KMS-11 (cell line): ENCODE results near the gene AMMECR1L.

Source experiments
- H2AFZ ChIP-seq: fragments of 200-600 bp; sonication (generic); 2 replicates; pipeline ENCODE4 v1.6.1; 2016; ENCODE audit warnings: antibody characterized with exemption, mixed run types, low read depth
- H3K27ac ChIP-seq: fragments of 200-600 bp; sonication (generic); 2 replicates; pipeline ENCODE4 v1.6.1; 2016; ENCODE audit warnings: mild to moderate bottlenecking, mixed run types
- H3K27me3 ChIP-seq: fragments of 200-600 bp; sonication (generic); 2 replicates; pipeline ENCODE4 v1.6.1; 2017; ENCODE audit warnings: mild to moderate bottlenecking, low read depth, mixed run types, moderate library complexity; ENCODE audit not compliant: insufficient read depth
- H3K36me3 ChIP-seq: fragments of 200-600 bp; sonication (generic); 2 replicates; pipeline ENCODE4 v1.6.1; 2017; ENCODE audit warnings: mild to moderate bottlenecking, mixed run types; ENCODE audit not compliant: insufficient read depth
- H3K4me1 ChIP-seq: fragments of 200-600 bp; sonication (generic); 2 replicates; pipeline ENCODE4 v1.6.1; 2016; ENCODE audit warnings: mild to moderate bottlenecking, low read depth, mixed run types; ENCODE audit not compliant: poor library complexity, severe bottlenecking
- H3K4me2 ChIP-seq: fragments of 200-600 bp; sonication (generic); 2 replicates; pipeline ENCODE4 v1.7.0; 2016; ENCODE audit warnings: mild to moderate bottlenecking, mixed run types
- H3K4me3 ChIP-seq: fragments of 200-600 bp; sonication (generic); IDR thresholded peaks from 2 replicates; pipeline ENCODE4 v1.6.1; 2017; ENCODE audit warnings: low read depth, low read length, mixed read lengths; ENCODE audit not compliant: insufficient read depth
- H3K79me2 ChIP-seq: fragments of 200-600 bp; sonication (generic); 2 replicates; pipeline ENCODE4 v1.6.1; 2016; ENCODE audit warnings: low read depth, mixed run types; ENCODE audit not compliant: insufficient read depth
- H3K9ac ChIP-seq: fragments of 200-600 bp; sonication (generic); 2 replicates; pipeline ENCODE4 v1.6.1; 2016; ENCODE audit warnings: mild to moderate bottlenecking, mixed run types
- H4K20me1 ChIP-seq: fragments of 200-600 bp; sonication (generic); 2 replicates; pipeline ENCODE4 v1.6.1; 2016; ENCODE audit warnings: mild to moderate bottlenecking, mixed run types; ENCODE audit not compliant: insufficient read depth
- TF ChIP-seq, protein P1 (sequence below): fragments of 200-600 bp; sonication (generic); conservative IDR thresholded peaks from 2 replicates; pipeline ENCODE4 v1.6.1; 2017; ENCODE audit warnings: low read depth, mild to moderate bottlenecking, antibody characterized with exemption, low read length, moderate library complexity, mixed read lengths

The AMMECR1L gene

DNA sequence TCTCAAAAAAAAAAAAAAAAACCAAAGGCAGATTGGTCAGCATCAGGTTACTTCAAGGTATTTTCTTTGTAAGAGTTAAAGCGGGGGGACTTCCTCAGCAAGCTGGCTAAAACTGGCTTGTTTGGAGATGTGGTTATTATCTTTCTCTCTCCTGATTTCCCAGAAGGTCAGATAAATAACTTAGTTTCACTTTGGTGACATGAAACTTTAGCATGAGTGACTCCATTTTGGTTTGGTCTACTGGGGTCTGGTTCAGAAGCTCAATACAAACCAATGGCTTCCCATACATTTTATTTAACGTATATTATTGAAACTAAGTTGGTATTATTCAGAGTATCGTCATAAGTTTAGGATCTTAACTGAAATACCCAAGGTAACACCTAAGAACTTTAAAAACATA is 41.6 kb upstream of the AMMECR1L start:
- H3K4me1 ChIP-seq = no peaks in the 10 kb centered on the region
- H2AFZ ChIP-seq = no peak overlapping the region
- no peaks in the 10 kb centered on the region for H3K36me3 ChIP-seq
- H3K4me2 ChIP-seq = no peak overlapping the region
- H3K9ac ChIP-seq = no peak overlapping the region
- no peak overlapping the region for H3K27ac ChIP-seq
- H3K27me3 ChIP-seq = no peaks in the 10 kb centered on the region
- no peaks in the 10 kb centered on the region for H4K20me1 ChIP-seq
- H3K4me3 ChIP-seq = no peak overlapping the region
- H3K79me2 ChIP-seq = no peaks in the 10 kb centered on the region
- TF ChIP-seq, protein P1, sequence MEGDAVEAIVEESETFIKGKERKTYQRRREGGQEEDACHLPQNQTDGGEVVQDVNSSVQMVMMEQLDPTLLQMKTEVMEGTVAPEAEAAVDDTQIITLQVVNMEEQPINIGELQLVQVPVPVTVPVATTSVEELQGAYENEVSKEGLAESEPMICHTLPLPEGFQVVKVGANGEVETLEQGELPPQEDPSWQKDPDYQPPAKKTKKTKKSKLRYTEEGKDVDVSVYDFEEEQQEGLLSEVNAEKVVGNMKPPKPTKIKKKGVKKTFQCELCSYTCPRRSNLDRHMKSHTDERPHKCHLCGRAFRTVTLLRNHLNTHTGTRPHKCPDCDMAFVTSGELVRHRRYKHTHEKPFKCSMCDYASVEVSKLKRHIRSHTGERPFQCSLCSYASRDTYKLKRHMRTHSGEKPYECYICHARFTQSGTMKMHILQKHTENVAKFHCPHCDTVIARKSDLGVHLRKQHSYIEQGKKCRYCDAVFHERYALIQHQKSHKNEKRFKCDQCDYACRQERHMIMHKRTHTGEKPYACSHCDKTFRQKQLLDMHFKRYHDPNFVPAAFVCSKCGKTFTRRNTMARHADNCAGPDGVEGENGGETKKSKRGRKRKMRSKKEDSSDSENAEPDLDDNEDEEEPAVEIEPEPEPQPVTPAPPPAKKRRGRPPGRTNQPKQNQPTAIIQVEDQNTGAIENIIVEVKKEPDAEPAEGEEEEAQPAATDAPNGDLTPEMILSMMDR = no peak

DNA sequence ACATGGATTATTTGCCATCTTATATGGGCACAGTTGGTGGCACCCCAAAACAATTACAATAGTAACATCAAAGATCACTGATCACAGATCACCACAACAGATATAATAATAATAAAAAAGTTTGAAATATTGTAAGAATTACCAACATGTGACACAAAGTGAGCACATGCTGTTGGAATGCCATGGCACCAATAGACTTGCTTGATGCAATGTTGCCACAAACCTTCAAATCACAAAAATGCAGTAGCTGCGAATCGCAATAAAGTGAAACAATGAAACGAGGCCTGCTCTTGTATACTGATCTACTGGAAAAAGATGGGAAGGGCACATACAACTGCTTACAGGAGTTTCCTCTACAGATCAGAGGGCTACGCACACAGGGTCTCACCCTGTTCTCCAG is 32.2 kb upstream of the AMMECR1L start:
- Histone ChIP-seq H3K4me1 (no peaks in the 10 kb centered on the region), H3K9ac (no peak overlapping the region), H3K27ac (no peak overlapping the region), H3K4me2 (no peak overlapping the region), H3K36me3 (no peaks in the 10 kb centered on the region), H2AFZ (no peak overlapping the region), H3K4me3 (no peak overlapping the region), H4K20me1 (no peaks in the 10 kb centered on the region), H3K79me2 (no peaks in the 10 kb centered on the region), H3K27me3 (no peaks in the 10 kb centered on the region)
- TF ChIP-seq, protein P1 = no peak

DNA sequence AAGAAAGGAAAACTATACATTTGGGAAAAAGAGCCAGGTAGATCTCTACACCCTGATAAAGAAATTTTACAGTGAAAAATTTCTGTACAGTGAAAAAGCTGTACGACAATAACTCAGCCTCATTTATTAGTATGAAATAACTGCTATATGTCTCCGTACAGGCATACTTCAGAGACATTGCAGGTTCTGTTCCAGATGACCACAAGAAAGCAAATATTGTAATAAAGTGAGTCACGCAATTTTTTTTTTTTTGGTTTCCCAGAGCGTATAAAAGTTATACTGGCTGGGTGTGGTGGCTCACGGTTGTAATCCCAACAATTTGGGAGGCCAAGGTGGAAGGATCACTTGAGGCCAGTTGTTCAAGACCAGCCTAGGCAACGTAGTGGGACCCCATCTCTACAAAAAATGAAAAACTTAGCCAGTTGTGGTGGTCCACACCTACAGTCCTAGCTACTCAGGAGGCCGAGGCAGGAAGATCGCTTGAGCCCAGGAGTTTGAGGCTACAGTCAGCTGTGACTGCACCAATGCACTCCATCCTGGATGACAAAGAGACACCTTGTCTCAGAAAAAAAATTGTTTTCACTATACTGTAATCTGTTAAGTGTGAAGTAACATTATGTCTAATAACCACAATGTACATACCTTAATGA is 28.2 kb upstream of the AMMECR1L start:
- no peak overlapping the region for H3K27ac ChIP-seq
- no peaks in the 10 kb centered on the region for H3K27me3 ChIP-seq
- H3K4me3 ChIP-seq = no peak overlapping the region
- H4K20me1 ChIP-seq = no peaks in the 10 kb centered on the region
- no peak overlapping the region for H2AFZ ChIP-seq
- TF ChIP-seq, protein P1 = no peak
- no peaks in the 10 kb centered on the region for H3K4me1 ChIP-seq
- no peak overlapping the region for H3K4me2 ChIP-seq
- no peaks in the 10 kb centered on the region for H3K79me2 ChIP-seq
- H3K36me3 ChIP-seq = no peaks in the 10 kb centered on the region
- H3K9ac ChIP-seq = no peak overlapping the region

- no peak overlapping the region for H2AFZ ChIP-seq
- no peaks in the 10 kb centered on the region for H3K36me3 ChIP-seq
- no peak overlapping the region for H3K4me3 ChIP-seq
- H3K79me2 ChIP-seq = no peaks in the 10 kb centered on the region
- no peak overlapping the region for H3K9ac ChIP-seq
- H3K4me2 ChIP-seq = no peak overlapping the region
- TF ChIP-seq, protein P1 = no peak
- H3K27ac ChIP-seq = no peak overlapping the region
- no peaks in the 10 kb centered on the region for H3K4me1 ChIP-seq
- no peaks in the 10 kb centered on the region for H3K27me3 ChIP-seq
- H4K20me1 ChIP-seq = no peaks in the 10 kb centered on the region
Observed at GRCh38 chr2:127911737-127912136, 26.0 kb upstream of the AMMECR1L start.
